Neural crest cell (in vitro differentiated cells): ENCODE measurements around the gene PDGFB. TPM values are rescaled to one million over a fixed set of nuclear protein-coding genes. Genes with fewer than 3 reads are reported as not detected.

Experiments
- DNase-seq: peaks from one replicate; pipeline ENCODE4 v3.0.0; 2021; ENCODE audit warnings: low read depth, mixed read lengths, low spot score
- H3K27ac Mint-ChIP-seq: one replicate; pipeline ENCODE4 v1.8.0; 2021; ENCODE audit warnings: mild to moderate bottlenecking, mixed read lengths; ENCODE audit not compliant: unreplicated experiment
- H3K27me3 Mint-ChIP-seq: 2 replicates; pipeline ENCODE4 v1.8.0; 2021; ENCODE audit warnings: low read depth, mild to moderate bottlenecking, mixed read lengths
- H3K36me3 Mint-ChIP-seq: 2 replicates; pipeline ENCODE4 v1.8.0; 2021; ENCODE audit warnings: low read depth, mild to moderate bottlenecking, mixed read lengths
- H3K4me1 Mint-ChIP-seq: 2 replicates; pipeline ENCODE4 v1.8.0; 2021; ENCODE audit warnings: mixed read lengths
- H3K4me3 Mint-ChIP-seq: one replicate; pipeline ENCODE4 v1.8.0; 2021; ENCODE audit warnings: mild to moderate bottlenecking, mixed read lengths
- H3K9me3 Mint-ChIP-seq: 2 replicates; pipeline ENCODE4 v1.8.0; 2021; ENCODE audit warnings: mixed read lengths
- total RNA-seq: library from RNA; stranded (reverse); gene quantifications from 2 replicates; pipeline ENCODE4 v1.2.1, GENCODE V29; 2021
- TF ChIP-seq, protein P1 (sequence below): fragments of 200-600 bp; sonication (generic); conservative IDR thresholded peaks from 2 replicates; pipeline ENCODE4 v1.5.0; 2021; ENCODE audit warnings: antibody characterized with exemption, mild to moderate bottlenecking

PDGFB gene
- total RNA-seq, 1 donor from 2014 or later: 0.16 TPM

DNA sequence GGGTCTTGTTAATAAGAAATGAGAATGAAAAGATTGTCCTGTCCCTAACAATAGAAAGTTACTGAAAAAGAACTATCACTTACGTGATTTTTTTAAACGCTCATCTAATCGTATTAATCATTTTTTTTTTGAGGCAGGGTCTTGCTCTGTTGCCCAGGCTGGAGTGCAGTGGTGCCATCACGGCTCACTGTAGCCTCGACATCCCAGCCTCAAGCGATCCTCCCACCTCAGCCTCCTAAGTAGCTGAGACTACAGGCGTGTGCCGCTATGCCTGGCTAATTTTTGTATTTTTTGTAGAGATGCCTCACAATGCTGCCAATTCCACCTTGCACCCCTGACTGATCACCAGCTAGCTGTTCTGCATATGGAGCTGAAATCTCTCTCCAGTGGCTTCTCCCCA lies 15.7 kb downstream of the PDGFB start:
- Mint-ChIP-seq H3K4me3 (no peak overlapping the region), H3K9me3 (no peaks in the 10 kb centered on the region)
- TF ChIP-seq, protein P1, sequence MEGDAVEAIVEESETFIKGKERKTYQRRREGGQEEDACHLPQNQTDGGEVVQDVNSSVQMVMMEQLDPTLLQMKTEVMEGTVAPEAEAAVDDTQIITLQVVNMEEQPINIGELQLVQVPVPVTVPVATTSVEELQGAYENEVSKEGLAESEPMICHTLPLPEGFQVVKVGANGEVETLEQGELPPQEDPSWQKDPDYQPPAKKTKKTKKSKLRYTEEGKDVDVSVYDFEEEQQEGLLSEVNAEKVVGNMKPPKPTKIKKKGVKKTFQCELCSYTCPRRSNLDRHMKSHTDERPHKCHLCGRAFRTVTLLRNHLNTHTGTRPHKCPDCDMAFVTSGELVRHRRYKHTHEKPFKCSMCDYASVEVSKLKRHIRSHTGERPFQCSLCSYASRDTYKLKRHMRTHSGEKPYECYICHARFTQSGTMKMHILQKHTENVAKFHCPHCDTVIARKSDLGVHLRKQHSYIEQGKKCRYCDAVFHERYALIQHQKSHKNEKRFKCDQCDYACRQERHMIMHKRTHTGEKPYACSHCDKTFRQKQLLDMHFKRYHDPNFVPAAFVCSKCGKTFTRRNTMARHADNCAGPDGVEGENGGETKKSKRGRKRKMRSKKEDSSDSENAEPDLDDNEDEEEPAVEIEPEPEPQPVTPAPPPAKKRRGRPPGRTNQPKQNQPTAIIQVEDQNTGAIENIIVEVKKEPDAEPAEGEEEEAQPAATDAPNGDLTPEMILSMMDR: no peak

DNA sequence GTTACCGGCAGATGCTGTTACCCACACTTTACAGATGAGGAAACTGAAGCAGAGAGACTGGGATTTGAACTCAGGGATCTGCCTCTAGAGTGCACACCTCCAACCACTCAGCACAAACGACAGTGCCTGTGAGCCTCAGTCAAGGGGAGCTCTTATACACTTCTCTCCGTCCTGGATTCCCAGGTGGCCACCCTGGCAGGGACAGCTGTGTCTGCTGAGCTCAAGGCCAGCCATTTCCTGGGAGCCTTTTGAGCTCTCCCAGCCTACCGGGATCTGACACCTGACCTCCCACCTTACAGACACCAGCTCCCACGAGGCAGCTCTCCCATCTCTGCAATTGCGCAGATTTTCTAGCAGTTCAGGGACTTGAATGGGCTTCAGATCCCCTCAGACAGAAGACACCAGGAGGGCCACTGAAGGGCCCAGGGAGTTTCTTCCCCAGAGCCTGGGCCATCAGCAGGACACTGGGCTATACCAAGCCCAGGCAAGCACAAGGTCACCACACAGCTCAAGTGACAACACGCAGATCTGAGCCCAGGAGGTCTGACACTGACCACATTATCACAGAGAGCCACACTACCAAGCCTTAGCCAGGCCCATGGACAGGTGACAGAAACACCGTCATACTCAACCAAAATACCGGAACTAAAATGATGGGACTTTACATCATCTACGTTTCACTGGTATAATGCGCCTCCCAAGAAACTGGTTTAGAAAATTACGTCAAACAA lies 17.1 kb downstream of the PDGFB start:
- no peaks in the 10 kb centered on the region for H3K9me3 Mint-ChIP-seq
- no peak for DNase-seq
- peaks cover 19% of the 10 kb centered on the region for H3K4me1 Mint-ChIP-seq
- H3K27ac Mint-ChIP-seq: no peak overlapping the region
- no peaks in the 10 kb centered on the region for H3K36me3 Mint-ChIP-seq
- TF ChIP-seq, protein P1: no peak
- peaks cover 6% of the 10 kb centered on the region for H3K27me3 Mint-ChIP-seq
- no peak overlapping the region for H3K4me3 Mint-ChIP-seq

More for the DNA sequence above, 15.7 kb downstream of the PDGFB start:
- H3K27ac Mint-ChIP-seq: no peak overlapping the region
- peaks cover 6% of the 10 kb centered on the region for H3K27me3 Mint-ChIP-seq
- H3K4me1 Mint-ChIP-seq: peaks cover 30% of the 10 kb centered on the region
- H3K36me3 Mint-ChIP-seq: no peaks in the 10 kb centered on the region
- no peak for DNase-seq

DNA sequence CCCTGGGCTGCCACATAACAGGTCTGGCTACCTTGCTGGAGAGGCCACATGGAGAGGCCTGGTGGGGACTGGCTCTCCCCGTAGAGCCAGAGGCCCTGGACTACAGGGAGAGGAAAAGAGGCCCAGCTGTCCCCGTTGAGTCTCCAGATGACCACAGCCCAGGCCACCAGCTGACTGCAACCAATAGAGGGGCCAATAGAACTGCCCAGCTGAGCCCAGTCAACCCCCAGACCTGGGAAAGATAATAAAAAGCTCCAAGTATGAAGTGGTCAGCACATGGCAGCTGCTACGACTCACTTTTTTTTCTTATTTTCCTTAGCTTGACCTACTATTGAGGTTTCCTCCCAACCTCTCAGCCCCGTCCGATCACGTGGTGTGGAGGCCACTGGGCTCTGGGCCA lies 18.4 kb downstream of the PDGFB start:
- no peaks in the 10 kb centered on the region for H3K9me3 Mint-ChIP-seq
- no peak overlapping the region for H3K4me3 Mint-ChIP-seq
- TF ChIP-seq, protein P1: no peak
- no peak for DNase-seq
- H3K27ac Mint-ChIP-seq: no peak overlapping the region
- no peaks in the 10 kb centered on the region for H3K36me3 Mint-ChIP-seq
- peaks cover 6% of the 10 kb centered on the region for H3K27me3 Mint-ChIP-seq
- peaks cover 19% of the 10 kb centered on the region for H3K4me1 Mint-ChIP-seq

DNA sequence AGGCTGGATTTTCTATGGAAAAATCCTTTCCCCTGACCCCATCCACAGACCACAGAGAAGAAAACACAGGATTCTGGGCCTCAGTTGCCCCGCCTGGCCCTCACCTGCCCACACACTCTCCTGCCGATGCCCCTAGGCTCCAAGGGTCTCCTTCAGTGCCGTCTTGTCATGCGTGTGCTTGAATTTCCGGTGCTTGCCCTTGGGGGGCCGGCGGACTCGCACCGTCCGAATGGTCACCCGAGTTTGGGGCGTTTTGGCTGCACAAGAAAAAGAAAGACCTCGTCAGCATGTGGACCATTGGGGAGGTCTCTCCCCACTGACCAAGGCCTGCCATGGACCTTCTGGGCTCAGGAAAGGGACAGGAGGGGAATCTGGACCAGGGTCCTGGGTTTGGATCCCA lies 19.2 kb downstream of the PDGFB start:
- no peak for DNase-seq
- no peak overlapping the region for H3K4me3 Mint-ChIP-seq
- peaks cover 6% of the 10 kb centered on the region for H3K27me3 Mint-ChIP-seq
- H3K9me3 Mint-ChIP-seq: no peaks in the 10 kb centered on the region
- peaks cover 13% of the 10 kb centered on the region for H3K4me1 Mint-ChIP-seq
- TF ChIP-seq, protein P1: no peak
- no peaks in the 10 kb centered on the region for H3K36me3 Mint-ChIP-seq
- H3K27ac Mint-ChIP-seq: no peak overlapping the region

DNA sequence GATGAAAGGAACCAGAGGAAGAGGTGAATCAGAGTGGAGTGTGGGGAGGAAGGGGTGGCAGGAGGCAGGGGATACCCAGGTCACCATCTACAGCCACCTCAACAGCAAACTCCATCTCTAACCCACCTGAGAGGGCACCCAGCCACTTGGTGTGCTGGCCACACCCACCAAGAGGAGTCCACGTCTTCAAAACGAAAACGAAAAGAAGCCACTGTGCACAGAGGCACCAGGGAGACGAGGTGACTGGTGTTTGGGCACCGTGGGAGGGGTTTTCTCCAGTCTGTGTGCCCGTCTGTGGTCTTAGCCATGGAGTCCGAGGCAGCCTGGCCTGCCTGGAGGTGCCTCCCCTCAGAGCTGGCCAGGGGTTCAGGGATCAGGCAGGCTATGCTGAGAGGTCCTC lies 20.2 kb downstream of the PDGFB start:
- no peak for DNase-seq
- no peak overlapping the region for H3K27ac Mint-ChIP-seq
- no peaks in the 10 kb centered on the region for H3K27me3 Mint-ChIP-seq
- TF ChIP-seq, protein P1: no peak
- peaks cover 10% of the 10 kb centered on the region for H3K4me1 Mint-ChIP-seq
- no peaks in the 10 kb centered on the region for H3K36me3 Mint-ChIP-seq
- no peak overlapping the region for H3K4me3 Mint-ChIP-seq
- peaks cover 3% of the 10 kb centered on the region for H3K9me3 Mint-ChIP-seq
